ENCODE results near the gene RNASE13.

DNA sequence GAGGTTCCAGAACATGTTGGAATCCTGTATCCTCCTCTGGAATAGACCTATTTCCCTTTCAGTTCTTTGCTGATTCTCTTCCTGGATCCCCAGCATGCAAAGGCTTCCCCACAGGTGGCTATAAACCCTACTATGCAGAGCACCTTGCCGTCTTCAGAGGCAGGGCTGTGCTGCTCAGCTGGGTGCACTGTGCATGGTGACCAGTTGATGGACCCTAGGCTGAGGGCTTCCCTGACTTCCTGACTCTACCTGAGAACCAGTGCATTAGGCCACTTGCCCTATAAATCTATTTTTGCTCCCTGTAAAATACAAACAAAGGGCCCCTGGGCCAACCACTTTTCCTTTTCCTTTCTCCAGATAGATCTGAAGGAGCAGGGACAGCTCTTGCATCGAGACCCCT lies 49.8 kb upstream of the RNASE13 start:
- TF ChIP-seq ATF3 (IDR thresholded peaks at IDR 0.05): no peak
- TF ChIP-seq CTCF (IDR thresholded peaks at IDR 0.05 in 2 of 3, conservative IDR thresholded peaks at IDR 0.05 in 1 of 3; ENCODE audit: borderline replicate concordance in 1 of 3, insufficient read depth in 1 of 3, low read depth in 2 of 3, low read length in 2 of 3): no peak
- no peak for TF ChIP-seq POLR2AphosphoS5 (IDR thresholded peaks at IDR 0.05; ENCODE audit: low read depth, low read length)
- TF ChIP-seq, protein P1, sequence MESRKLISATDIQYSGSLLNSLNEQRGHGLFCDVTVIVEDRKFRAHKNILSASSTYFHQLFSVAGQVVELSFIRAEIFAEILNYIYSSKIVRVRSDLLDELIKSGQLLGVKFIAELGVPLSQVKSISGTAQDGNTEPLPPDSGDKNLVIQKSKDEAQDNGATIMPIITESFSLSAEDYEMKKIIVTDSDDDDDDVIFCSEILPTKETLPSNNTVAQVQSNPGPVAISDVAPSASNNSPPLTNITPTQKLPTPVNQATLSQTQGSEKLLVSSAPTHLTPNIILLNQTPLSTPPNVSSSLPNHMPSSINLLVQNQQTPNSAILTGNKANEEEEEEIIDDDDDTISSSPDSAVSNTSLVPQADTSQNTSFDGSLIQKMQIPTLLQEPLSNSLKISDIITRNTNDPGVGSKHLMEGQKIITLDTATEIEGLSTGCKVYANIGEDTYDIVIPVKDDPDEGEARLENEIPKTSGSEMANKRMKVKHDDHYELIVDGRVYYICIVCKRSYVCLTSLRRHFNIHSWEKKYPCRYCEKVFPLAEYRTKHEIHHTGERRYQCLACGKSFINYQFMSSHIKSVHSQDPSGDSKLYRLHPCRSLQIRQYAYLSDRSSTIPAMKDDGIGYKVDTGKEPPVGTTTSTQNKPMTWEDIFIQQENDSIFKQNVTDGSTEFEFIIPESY (IDR thresholded peaks at IDR 0.05; ENCODE audit: extremely low read depth, insufficient replicate concordance, low read length): no peak
